Stimulated activated CD4-positive, alpha-beta T cell treated with anti-CD3 and anti-CD28 coated beads, Interleukin-2, amount 100 ng/mL, for 48 hours (primary cell): Measurements from ENCODE around the gene PLCB3.
A peak's percentile ranks its signal among the peaks of the same experiment; 100 is the strongest.

Experiments used
- DNase-seq, 2 donors: peaks; one replicate each; pipeline ENCODE4 v3.0.0-alpha.2; 2020

Gene PLCB3

GRCh38 chr11:64251016-64251752 lies at the start of gene PLCB3:
Gene PLCB3 (plus strand): TSS chr11:64251530. CDS start chr11:64251650, 120 bp downstream.
- DNase-seq = peak; percentile 52 to 73

DNA sequence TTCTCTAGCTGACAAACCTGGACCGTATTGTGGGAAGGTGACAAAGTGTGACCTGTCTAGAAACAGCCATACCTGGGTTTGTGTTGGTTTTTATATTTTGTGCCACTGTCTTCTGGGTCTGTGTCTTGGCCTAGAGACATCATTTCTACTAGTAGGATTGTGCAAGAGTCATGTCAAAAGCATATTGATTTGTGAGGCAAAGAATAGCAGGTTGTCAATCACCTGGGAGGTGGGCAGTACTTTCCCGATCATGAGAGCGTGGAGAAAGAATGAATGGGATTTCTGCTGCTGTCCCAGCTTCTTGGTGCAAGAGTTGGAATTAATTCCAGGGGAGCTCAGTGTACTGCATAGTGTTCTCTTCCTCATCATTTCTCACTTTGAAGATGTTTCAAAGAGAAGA lies 49.8 kb upstream of the PLCB3 start:
- DNase-seq = no peak

DNA sequence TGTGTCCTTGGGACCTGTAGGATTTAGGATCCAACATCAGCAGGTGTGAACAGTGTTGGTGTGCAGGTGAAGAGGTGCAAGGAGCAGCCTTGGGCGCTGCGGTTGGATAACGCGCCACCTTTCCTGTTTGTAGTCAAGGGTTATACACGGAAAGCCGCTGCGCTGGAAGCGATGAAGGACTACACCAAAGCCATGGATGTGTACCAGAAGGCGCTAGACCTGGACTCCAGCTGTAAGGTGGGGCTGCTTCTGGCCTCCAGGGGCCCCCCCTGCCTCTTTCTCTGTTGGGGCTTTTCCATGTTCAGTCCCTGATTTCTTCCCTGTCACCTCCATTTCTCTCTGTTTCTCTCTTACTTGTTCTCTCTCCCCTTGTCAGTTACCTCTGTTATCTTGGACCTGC lies 48.3 kb upstream of the PLCB3 start:
- DNase-seq = no peak

GRCh38 chr11:64203421-64204079 lies 47.8 kb upstream of the PLCB3 start:
- DNase-seq = no peak

DNA sequence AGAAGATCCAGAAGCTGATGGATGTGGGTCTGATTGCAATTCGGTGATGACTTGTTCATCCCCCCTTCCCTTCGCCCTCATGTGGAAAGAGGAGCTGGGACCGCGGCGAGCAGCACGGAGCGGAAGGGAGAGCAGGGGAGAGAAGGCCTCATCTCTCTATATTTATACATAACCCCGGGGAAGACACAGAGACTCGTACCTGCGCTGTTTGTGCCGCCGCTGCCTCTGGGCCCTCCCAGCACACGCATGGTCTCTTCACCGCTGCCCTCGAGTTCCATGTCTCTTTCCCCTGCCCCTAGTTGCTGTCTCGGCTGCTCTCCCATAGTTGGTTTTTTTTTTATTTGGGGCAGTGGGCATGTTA lies 47.3 kb upstream of the PLCB3 start:
- no peak for DNase-seq

DNA sequence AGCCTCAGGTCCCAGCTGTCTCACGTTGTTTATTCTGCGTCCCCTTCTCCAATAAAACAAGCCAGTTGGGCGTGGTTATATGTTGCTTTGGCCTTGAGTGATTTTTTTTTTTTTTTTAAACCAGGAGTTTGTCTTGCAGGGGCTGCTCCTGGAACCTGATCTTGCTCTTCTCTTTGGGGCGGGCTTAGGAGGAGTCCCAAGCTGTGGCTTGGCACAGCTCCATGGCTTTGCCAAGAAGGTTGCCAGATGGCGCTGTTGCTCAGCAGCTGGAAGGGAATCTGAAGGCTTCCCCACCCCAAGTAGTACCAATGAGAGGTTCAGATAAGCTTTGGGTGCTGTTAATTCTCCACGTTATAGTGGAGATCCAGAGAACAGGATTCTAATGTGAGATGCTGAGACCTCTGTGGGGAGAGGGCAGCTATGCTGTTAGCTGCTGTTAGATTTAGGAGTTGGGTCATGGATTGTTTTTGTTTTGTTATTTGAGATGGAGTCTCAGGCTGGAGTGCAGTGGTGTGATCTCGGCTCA lies 46.8 kb upstream of the PLCB3 start:
- peak; percentile 64 to 72 for DNase-seq

DNA sequence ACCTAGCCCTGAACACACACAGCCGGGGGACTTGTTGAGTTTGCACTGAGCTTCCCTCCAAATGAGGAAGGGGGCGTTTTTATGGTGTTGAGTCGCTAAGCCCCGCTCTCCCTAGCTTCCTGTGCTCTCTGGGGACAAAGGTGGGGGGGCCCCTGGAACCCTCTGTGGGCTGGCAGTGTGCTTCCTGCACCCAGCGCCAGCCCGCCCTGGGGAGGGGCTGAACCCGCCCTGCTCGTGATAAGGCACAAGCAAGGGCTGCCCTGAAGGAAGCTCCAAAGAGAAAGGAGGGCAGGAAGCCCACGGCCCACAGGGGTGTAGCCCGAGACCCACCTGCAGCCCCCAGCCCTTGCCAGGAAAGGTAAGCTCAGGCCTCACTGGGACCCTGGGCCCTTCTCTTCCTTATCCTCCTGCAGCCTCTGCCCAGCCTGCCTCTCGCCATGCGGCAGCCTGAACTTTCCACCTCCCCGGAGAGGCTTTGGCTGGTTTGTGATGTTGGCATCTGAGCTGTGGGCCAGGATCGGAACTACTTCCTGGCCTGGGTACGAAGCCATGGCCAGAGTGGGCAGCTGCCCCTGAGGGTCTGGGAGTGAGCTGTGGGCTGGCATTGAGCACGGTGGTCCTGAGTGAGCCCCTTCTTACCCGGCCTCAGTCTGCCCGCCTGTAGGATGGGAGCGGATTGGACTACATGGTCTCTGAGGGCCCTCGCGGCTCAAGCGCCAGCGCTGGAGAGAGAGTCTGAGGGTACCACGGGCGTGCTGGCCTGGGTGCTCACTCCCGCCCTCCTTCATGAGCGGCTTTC lies 44.7 kb upstream of the PLCB3 start, which contains the start of gene FERMT3:
FERMT3 (plus strand) TSS at position 265 of the 799 bp plus-strand sequence. CDS start 644 bp downstream, outside the sequence.
- peak; percentile 59 to 66 for DNase-seq

DNA sequence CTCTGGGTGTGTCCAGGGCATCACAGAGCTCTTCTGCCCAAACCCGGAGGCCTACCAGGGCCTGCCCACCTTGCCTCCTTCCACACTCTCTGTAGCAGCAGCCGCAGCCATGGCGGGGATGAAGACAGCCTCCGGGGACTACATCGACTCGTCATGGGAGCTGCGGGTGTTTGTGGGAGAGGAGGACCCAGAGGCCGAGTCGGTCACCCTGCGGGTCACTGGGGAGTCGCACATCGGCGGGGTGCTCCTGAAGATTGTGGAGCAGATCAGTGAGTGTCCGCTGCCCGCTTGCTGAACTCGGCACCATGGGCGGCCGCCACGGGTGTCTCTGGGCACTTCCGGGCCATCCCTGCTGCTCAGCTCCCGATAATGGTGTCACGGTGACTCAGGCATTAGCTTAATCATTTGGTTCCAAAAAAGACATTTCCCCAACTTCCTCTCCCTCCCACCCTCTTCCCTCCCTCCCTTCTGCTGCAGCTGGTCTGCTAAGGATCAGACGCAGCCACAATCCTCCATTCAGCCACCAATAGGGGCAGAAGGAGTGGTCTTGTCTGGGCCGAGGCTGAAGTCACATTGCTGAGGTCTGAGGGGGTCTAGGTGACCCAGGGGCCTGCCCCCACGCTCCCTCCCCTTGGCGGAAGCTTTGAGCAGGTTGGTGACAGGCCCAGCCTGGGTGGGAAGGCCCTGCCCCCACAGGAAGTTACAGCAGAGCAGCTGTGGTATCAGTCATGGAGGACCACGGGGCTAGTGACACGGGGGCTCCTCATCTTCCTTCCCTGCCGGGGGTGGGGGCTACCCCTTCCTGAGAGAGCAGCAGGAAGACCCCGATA lies 43.9 kb upstream of the PLCB3 start:
- DNase-seq = peak; percentile 66 to 71

GRCh38 chr11:64208086-64208795 lies 43.1 kb upstream of the PLCB3 start:
- DNase-seq = no peak

DNA sequence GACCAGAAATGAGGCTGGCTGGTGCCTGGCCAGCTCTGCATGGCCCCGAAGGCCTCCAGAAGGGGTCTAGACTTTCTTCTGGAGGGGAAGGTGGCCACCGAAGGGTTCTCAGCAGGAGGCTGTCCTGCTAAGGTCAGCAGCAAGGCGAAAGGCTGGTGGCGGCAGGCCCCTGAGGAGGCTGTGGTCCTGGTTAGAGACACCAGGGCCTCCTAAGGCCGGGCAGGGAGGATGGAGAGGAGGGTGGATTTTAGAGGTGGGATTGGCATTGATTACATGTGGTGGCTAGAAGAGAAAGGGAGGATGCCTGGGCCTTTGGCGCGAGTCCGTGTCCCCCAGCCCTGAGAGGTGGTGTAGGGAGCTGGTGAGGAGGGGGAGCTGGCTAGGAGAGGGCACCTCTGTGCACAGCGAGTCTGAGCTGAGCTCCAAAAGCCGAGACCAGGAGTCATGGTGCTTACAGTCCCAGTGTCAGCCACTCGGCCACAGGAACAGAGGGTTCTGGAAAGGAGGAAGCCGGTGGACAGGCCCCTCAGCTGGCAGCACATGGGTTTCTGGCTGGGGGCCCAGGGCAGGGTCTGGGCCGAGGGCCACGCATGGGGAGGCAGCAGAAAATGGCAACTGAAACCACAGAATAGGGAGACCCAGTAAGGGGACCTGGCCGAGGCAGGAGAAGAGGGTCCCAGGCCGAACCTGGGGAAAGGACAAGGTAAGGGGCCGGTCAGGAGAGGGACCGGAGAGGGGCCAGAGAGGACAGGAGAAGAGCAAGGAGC lies 42.4 kb upstream of the PLCB3 start:
- DNase-seq = no peak

- DNase-seq = no peak
These were observed 41.8 kb upstream of the PLCB3 start for GRCh38 chr11:64209563-64209843.

DNA sequence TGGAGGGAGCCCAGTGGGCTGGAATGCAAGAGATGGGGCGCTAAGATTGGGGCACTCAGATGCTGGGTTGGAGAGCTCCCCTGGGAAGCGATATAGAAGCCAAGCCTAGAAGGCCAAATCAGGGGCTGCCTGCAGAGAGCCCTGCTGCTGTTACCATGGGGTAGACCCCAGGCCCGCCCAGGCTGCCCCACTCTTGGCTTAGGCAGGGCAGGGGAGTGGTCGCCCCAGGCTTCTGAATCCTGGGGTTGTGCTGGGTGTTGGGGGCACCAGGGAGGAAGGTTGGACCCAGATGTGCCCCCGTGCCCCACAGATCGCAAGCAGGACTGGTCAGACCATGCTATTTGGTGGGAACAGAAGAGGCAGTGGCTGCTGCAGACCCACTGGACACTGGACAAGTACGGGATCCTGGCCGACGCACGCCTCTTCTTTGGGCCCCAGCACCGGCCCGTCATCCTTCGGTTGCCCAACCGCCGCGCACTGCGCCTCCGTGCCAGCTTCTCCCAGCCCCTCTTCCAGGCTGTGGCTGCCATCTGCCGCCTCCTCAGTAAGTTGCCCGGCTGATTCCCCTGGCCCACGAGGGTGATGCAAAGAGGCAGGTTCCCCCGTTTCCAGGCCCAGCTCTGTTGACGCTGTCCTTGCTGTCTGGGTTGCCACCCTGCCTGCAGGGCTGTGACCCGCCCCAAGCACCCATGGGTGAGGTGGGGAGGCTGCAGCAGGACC lies 40.9 kb upstream of the PLCB3 start:
- no peak for DNase-seq

DNA sequence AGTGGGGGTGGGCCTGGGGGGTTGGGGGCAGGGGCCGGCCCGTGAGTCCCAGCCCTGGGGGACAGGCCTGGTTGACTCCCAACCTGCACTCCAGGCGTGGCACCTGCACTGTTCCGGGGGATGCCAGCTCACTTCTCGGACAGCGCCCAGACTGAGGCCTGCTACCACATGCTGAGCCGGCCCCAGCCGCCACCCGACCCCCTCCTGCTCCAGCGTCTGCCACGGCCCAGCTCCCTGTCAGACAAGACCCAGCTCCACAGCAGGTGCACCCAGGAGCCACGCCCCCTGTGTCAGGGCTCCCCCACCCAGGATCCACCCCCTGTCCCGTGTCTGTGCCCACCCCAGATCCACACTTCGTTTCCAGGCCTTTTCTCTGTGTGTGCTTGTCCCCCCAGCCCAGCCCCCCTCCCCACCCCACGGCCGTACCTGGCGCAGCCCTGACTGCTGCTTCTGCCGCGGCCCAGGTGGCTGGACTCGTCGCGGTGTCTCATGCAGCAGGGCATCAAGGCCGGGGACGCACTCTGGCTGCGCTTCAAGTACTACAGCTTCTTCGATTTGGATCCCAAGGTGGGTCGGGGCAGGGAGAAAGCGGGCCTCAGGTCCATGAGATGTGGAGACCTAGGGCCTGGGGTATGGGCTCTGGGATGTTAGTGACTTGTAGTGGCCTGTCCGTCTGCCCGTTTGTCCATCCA lies 40.0 kb upstream of the PLCB3 start:
- no peak for DNase-seq

- no peak for DNase-seq
These were observed 34.5 kb upstream of the PLCB3 start for GRCh38 chr11:64216879-64217278.

GRCh38 chr11:64218628-64219353 lies 32.5 kb upstream of the PLCB3 start:
- no peak for DNase-seq

DNA sequence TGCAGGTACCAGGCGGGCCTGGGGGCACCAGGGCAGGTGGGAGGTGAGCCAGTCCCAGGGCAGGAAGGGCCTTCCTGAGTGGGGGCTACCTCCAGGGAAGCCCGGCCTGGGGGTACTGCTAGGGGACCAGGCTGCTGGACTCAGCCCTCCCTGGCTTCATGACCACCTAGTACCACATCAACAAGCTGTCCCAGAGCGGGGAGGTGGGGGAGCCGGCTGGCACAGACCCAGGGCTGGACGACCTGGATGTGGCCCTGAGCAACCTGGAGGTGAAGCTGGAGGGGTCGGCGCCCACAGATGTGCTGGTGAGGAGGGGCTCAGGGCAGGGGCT lies 32.0 kb upstream of the PLCB3 start:
- DNase-seq = no peak

DNA sequence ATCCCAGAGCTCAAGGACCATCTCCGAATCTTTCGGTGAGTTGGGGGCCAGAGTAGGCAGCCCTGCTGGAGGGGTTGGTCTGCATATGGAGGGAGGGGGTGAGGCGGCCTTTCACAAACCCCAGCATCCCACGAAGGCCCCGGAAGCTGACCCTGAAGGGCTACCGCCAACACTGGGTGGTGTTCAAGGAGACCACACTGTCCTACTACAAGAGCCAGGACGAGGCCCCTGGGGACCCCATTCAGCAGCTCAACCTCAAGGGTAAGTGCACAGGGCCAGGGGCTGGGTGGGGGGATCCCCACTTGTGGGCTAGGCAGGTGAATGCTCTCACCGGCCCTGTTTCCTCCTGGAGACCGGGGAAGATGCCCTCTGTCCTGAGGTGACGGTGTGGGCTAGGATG lies 31.6 kb upstream of the PLCB3 start:
- DNase-seq = no peak

- DNase-seq = no peak
These were observed 31.1 kb upstream of the PLCB3 start for GRCh38 chr11:64220271-64220670.

DNA sequence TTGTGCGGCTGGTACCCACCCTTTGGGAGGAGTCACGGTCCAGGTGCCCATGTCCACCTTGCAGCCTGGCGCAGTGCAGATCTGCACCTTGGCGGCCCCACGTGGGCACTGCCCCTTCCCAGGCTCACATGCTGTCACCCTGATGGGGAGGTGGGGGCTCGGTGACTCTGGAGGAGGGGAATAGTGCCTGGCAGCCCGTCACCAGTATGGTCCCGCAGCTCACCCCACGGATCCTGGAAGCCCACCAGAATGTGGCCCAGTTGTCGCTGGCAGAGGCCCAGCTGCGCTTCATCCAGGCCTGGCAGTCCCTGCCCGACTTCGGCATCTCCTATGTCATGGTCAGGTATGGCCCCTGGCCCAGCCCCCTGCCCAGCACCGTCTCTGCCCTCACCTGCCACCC lies 30.5 kb upstream of the PLCB3 start:
- DNase-seq = no peak

- no peak for DNase-seq
These were observed 28.7 kb upstream of the PLCB3 start for GRCh38 chr11:64222651-64223000.
